ENCODE data around the gene DNM3.

- TF ChIP-seq CTCF (IDR thresholded peaks at IDR 0.05; ENCODE audit: low read depth, low read length, poor library complexity, severe bottlenecking) (no peak), EZH2phosphoT487 (IDR thresholded peaks at IDR 0.05; ENCODE audit: borderline replicate concordance, low read length) (no peak)
Measured at GRCh38 chr1:172391976-172392375, 550.7 kb downstream of the DNM3 start.

Data from DOHH2 (cell line).